GM12874 (cell line): ENCODE measurements around the gene GTPBP6.

Experiments used
- TF ChIP-seq, protein P1 (sequence below): IDR thresholded peaks from 2 replicates; pipeline ENCODE4 v1.5.1; 2011; ENCODE audit warnings: low read depth, mild to moderate bottlenecking, control low read depth, low read length, moderate library complexity; ENCODE audit not compliant: insufficient read depth

The GTPBP6 gene

GRCh38 chrX:314049-314448 is 4.5 kb downstream of the GTPBP6 start:
- TF ChIP-seq, protein P1, sequence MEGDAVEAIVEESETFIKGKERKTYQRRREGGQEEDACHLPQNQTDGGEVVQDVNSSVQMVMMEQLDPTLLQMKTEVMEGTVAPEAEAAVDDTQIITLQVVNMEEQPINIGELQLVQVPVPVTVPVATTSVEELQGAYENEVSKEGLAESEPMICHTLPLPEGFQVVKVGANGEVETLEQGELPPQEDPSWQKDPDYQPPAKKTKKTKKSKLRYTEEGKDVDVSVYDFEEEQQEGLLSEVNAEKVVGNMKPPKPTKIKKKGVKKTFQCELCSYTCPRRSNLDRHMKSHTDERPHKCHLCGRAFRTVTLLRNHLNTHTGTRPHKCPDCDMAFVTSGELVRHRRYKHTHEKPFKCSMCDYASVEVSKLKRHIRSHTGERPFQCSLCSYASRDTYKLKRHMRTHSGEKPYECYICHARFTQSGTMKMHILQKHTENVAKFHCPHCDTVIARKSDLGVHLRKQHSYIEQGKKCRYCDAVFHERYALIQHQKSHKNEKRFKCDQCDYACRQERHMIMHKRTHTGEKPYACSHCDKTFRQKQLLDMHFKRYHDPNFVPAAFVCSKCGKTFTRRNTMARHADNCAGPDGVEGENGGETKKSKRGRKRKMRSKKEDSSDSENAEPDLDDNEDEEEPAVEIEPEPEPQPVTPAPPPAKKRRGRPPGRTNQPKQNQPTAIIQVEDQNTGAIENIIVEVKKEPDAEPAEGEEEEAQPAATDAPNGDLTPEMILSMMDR = no peak

GRCh38 chrX:313546-313945 is 5.0 kb downstream of the GTPBP6 start:
- TF ChIP-seq, protein P1 = no peak

DNA sequence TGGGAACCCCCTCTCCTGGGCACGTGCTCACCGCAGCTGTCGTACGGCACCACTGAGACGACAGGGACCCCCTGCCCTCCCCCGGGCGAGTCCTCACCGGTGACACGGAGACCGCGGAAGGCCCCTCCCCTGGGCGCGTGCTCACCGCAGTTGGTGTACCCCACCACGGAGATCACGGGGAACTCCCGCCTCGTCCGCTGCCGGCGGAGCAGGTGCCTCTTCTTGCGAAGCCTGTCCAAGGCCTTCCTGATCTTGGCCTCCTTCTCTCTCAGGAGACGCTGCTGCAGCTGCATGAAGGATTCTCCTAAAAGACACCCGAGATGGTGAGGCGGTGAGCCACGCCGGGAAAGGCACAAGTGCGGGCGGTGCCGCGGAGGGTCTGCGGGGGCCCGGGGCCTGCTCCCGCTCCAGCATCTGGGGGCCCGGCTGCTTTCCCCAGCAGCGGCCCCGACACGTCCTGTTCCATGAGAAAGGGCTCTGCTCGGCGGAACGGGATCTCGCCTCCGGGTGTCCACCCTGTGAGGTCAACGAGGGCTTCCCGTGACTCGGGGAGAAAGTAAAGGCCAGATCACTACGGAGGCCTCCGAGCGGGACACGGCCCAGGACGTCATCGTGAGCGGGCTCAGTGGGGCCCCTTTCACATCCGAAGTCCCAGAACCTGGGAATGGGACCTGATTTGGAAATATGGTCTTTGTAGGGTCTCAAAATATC is 5.8 kb downstream of the GTPBP6 start:
- TF ChIP-seq, protein P1 = no peak

DNA sequence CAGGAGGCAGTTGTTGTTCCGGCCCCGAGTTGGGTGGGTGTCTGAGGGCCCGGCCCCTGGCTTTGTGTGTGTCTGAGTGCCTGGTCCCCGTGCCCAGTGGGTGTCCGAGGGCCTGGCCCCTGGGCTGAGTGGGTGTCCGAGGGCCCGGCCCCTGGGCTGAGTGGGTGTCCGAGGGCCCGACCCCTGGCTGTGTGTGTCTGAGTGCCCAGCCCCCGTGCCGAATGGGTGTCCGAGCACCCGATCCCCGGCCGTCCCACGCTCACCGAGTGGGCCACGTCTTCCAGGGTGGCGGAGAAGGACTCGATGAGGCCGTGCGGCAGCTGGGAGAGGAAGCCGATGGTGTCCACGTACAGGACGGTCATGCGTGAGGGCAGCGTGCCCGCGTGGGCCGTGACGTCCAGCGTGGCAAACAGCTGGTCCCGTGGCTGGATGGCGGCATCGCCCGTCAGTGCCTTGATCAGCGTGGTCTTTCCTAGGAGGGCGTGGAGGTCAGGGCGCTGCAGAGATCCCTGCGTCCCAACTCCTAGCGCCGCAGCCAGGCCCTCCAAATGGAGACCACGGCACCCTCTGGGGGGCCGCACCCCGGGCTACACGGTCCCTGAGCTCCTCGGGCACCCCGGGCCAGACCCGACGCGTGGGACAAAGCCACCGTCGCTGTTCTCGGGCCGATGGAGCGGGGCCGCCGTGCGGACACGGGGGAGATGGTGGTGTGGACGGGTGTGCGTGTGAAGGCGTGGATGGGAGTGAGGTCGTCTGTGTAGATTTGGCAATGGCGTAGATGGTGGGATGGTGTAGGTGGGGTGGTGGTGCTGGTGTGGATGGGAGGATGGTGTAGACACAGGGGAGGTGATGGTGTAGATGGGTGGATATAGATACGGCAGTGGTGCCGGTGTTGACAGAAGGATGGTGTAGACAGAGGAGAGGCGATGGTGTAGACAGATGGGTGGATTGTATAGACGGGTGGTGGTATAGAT is 7.2 kb downstream of the GTPBP6 start:
- TF ChIP-seq, protein P1 = no peak

DNA sequence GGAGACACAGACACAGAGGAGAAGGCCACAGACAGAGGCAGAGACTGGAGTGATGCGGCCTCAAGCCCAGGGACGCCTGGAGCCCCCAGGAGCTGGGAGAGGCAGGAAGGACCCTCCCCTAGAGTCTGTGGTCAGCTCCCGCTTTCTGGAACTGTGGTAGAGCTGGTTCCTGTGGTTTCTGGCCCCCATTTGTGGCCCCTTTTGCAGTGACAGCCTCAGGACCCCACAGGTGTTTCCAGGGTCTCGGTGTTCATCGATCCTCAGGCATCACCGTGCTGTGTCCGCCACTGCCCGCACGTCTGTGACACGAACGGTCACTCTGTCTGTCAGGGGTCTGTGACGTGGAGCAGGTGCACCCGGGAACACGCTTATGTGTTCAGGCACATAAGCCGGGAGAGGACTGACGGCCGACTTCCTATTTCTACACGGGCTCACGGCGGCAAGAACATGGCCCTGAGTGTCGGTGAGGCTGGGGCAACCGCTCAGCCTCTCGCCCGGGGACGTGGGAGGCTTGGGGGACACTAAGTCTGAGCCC is 7.9 kb downstream of the GTPBP6 start:
- TF ChIP-seq, protein P1 = no peak

DNA sequence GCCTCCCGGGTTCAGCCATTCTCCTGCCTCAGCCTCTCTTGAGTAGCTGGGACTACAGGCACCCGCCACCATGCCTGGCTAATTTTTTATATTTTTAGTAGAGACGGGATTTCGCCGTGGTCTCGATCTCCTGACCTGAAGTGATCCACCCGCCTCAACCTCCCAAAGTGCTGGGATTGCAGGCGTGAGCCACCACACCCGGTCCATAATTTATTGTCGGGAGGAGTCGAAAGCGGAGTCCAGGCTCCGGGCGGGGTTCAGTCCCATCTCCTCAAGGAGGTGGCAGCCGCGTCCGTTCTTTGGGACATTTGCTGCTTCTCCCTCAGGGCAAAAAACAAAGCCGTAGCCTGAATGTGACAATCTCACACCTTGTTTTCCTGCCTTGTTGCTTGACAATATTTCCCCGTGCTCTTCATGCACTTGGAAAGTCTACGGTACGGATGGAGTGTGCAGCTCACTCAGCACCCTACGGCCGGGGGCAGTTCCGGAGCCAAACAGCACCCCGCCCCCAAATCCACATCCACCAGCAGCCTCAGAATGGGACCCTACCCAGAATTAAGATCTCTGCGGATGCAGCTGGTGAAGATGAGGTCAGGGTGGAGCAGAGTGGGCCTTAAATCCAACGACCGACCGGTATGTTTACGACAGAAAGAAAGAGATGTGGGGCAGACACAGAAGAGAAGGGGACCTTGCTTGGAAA is 9.6 kb downstream of the GTPBP6 start:
- TF ChIP-seq, protein P1 = no peak
